T-helper 2 cell treated with Interferon-gamma antibody and Interleukin-4, amounts not matched to agents 100 ng/mL and 5 ng/mL, for 36 hours (primary cell): ENCODE results near the gene STPG3. TPM values are rescaled to one million over a fixed set of nuclear protein-coding genes. Genes with fewer than 3 reads are reported as not detected.

Experiments used
- intact Hi-C: fragments of 100-400 bp; cut with micrococcal nuclease; formaldehyde crosslinking; loops from one replicate; pipeline ENCODE4 v1.15.1; 2023
- total RNA-seq: library from RNA; stranded (reverse); gene quantifications from 2 replicates; pipeline ENCODE4 v1.2.3, GENCODE V29; 2022

STPG3 gene
- total RNA-seq, 1 donor from 2014 or later, result not detected

DNA sequence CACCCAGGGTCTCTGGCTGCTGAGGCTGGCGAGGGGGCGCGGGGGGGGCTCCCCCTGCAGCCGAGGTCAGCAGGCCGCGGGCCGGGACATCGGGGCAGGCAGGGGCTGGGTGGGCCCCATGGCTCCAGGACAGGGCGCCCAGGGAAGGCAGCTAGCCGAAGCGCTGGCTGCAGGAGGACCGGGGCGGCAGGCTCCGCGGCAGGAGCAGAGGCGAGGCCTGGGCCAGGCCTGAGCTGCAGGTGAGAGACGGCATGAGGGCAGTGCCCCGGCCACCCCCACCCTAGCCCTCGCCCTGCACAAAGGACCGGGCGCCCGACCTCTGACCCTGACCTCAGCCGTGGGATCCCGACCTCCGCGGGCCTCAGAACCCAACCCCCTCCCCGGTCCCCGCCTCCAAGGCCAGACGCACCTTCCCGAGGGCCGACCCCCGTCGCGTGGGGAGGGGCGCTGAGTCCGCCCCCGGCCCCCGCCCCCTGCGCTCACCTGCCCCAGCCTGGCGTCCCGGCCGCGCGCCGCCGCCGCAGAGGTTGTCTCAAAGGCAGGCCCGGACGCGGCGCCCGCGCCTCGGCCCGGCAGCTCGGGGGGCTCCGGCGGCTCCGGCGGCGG is 29.5 kb upstream of the STPG3 start:
- intact Hi-C loops, result loop anchor here (2.0 to 10.0 kb wide), 3 partner anchors 33 to 417 kb away; partner anchors contain the start of genes NELFB and RABL6

DNA sequence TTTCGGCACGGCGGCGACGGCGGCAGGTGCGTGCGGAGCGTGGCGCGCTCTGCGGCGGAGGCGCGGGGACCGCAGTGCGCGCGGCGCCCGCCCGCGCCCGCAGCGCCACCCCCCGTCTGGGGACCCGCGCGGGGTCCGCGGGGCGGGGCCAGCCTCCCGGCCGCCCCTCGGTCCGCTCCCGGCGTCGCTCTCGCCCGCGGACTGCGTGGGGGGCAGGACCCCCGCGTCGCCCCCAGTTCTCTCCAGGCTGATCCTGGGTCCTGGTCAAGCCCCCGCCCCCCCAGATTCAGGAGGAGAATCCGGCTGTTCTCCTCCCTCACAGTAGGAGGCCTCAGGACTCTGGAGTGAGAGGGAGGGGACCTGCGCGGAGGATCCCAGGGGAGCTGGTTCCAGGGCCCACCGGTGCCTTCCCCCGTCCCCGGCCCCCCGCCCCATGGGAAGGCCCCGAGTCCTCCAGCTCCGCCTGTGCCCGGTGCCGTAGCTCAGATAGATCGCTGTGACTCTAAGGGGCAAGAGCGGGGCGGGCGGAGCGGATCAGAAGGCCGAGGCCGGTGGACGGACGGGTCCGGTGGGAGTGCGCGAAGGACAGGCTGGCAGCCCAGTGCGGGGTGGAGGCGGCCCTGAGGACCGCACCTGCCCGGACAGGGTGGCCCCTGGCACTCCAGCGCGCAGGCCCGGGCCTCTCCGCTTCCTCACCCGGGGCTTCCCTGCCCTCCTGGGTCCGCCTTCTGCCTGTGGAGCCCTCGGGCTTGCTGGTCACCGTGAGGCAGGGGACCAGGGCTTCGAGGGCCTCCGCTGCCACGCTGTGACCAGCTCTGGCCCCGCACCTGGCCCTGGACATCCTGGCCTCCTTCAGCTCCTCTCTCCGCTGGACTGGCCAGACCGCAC is 28.7 kb upstream of the STPG3 start, which contains the start of gene RNF208:
Gene RNF208, minus strand, starts transcription at position 51 of the 888 bp plus-strand sequence. CDS start 1,028 bp downstream, outside the sequence.
- intact Hi-C loops, result loop anchor here (1.0 to 10.0 kb wide), 8 partner anchors 17 to 418 kb away; partner anchors contain the start of genes ANAPC2, DPP7, NDOR1 and NELFB

DNA sequence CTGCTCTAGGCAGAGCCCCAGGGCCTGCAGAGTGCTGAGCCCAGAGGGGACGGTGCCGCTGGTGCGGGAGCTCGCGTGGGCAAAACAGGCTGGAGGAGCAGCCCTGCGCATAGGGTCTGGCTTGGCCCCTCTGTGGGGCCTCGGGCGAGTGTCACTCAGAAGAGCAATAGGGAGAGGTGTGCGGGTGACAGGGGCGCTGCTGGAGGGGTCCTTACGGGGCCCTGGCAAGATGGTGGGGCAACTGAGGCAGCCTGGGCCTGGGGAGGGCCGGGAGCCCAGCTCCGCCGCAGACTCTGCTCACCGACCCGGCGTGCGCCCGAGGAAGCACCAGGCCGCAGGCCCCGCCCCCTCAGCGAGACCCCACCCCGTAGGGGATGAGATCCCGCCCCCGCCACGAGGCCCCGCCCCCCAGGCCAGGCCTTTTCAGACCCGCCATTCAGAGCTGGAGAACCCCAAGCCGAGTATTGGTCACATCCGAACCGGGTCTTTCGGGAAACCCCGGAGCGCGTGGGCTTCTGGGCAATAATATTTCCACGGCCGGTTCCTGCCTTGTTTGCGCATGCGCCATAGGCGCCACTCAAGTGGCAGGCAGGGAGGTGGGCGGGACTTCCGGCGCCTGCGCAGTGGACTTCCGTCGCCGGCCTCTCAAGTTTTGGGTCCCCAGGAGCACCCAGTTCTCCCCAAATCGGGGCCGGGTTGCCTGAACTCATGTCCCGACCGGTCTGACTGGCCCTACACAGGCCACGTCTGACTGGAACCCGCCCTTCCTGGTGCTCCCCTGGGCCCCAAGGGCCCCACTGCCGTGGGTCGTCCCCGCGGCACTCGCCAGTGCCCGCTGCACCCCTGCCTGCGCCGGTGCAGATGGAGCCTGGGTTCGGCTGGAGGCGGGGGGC is 27.8 kb upstream of the STPG3 start:
- intact Hi-C loops, result loop anchor here (1.0 to 10.0 kb wide), 8 partner anchors 18 to 419 kb away; partner anchors contain the start of genes ANAPC2, DPP7, NDOR1 and NELFB

DNA sequence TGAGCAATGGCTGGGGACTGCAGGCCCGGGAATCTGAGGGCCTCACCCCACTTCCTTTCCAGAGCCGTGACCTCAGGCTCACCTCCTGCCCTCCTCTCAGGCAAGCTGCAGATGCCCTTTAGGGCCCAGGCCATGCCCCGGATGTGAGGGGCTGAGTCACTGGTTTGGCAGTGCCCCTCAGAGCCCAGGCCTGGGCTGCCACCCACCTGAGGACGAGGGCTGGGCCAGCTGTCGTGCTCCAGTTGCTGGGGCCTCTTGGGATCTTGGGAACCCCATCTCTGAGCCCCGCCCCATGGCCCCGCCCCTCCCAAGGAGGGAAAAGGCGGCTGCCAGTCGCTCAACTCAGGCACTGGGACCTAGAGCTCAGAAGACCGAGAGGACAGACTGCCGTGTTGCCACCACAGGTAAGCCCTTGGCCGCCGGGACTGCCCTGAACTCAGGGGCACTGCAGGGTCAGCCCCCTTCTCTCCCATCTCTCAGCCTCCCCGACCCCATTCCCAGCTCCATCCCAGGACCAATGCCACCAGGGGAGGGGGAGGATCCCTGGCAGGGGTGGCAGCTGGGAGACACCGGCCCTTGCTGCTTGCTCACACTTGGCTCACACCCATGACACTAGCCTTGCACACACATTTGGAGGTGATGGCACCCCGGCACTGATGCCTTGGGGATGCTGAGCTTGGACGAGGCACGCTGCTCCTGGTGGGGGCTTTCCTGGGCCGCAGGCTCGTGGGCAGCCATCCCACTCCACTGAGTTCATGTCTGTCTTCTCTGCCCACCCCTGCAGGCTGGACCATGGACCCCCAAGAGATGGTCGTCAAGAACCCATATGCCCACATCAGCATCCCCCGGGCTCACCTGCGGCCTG is 26.0 kb upstream of the STPG3 start, which contains the start of gene CYSRT1:
Gene CYSRT1, plus strand, starts transcription at position 345 of the 865 bp plus-strand sequence. Its CDS starts 448 bp downstream, at position 793.
- intact Hi-C loops, result loop anchor here (10.0 kb wide), 1 partner anchor 420 kb away; the partner anchor contains the start of gene RABL6

DNA sequence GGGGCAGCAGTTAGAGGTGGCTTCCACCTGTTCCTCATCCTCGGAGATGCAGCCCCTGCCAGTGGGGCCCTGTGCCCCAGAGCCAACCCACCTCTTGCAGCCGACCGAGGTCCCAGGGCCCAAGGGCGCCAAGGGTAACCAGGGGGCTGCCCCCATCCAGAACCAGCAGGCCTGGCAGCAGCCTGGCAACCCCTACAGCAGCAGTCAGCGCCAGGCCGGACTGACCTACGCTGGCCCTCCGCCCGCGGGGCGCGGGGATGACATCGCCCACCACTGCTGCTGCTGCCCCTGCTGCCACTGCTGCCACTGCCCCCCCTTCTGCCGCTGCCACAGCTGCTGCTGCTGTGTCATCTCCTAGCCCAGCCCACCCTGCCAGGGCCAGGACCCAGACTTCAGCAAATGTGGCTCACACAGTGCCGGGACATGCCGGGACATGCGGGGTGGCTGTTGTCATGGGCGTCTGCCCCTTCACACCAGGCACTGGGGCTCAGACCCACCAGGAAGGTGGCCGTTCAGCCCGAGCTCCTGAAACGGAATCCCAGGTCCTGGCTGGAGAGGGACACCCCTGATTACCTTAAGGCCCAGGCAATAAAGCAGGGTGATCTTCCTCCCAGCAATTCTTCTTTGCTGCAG is 25.3 kb upstream of the STPG3 start:
- intact Hi-C loops, result loop anchor here (10.0 kb wide), 1 partner anchor 421 kb away; the partner anchor contains the start of gene RABL6

DNA sequence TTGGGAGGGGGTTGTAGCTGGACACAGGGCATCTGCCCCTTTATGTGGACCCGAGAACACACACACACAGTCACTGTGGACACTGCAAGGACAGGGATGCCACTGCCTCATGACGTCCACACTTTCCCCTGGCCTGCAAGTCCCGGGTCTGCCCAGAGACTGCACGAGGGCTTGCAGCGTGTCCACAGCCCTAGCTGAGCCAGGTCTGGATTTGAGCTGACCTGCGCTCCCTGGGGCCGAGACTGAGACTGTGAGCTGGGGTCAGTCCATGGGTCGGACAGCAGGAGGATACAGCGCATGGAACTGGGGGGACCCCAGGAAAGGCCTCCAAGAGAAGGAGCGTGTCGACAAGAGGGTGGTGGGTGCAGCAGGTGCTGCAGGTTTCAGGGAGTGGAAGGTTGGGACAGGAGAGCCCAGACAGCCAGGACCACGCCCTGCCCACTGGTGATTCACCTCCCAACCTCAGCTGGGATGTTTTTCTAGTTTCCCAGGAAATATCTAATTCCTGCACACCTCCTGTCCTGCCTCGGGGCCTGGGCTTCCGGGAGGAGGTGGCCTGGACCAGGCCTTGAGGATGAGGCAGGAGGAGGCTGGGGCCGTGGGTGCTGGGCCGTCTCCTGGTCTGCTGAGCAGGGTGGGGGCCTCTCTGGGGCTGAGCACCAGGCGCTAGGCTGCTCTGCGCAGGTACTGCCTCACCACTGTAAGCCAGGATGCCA is 24.6 kb upstream of the STPG3 start:
- intact Hi-C loops, result loop anchor here (10.0 kb wide), 1 partner anchor 422 kb away; the partner anchor contains the start of gene RABL6

DNA sequence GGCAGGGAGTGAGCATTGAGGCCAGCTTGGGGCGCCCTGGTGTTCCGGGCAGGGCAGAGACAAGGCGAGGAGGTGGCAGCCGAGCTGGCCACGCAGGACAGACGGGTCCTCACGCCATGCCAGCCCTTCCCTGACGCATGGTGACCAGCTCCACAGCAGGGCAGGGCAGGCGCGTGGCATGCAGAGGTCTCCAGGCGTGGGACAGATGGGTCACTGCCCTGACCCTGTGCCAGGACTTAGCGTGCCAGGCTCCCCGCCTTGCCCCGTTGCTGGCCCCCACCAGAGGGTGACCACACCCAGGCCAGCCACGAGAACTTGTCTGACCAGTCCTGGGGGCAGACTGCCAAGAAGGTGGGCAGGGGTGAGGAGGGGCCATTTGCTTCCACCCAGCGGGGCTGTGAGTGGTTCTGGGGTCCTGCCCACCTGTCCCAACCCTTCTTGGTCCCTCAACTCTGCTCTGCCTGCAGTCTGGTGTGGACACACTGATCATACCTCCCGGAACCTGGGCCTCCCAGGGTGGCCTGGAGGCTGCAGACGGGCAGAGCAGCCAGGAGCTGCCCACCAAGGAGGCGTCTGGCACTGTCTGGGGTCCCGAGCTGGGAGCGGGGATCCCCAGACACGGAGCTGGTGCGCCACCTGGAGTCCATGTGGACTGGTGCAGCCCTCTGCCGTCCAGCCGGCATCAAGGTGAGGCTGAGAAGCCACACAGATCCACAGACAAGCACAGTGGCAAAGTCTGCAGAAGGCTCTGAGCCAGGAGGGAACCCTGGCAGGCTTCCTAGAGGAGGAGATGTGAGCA is 23.8 kb upstream of the STPG3 start, which contains the start of gene RNF224:
Gene RNF224, plus strand, starts transcription at position 449 of the 799 bp plus-strand sequence. CDS start 834 bp downstream, outside the sequence.
- intact Hi-C loops, result loop anchor here (10.0 kb wide), 1 partner anchor 422 kb away; the partner anchor contains the start of gene RABL6

DNA sequence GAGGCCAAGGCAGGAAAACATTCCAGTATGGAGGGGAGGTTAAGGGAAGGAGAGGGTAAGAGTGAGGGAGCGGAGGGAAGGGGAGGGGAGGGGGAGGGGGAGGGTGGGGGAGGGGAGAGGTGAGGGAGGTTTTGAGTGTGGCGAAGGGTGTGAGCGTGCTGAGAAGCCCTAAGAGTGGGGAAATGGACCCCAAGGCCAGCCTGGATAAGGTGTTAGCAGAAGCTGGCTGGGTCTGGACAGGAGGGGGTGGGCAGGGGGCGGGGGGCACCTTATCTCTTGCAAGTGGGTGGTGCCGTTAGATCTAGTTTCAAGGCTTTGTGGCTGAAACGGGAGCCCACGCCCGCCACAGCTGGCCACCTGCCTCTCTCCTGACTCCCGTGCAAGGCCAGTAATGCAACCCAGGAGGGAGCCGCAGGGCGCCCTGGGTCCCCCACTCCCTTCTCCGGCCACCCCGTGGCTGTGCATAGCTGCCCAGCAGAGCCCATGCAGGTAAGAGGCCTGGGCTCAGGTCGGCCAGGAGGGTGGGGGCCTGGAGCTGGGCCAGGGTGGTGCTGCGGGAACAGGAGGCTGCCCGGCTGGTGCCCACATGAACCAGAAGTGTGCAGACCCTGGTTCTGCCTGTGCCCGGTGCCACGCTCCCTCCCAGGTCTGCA is 23.1 kb upstream of the STPG3 start:
- intact Hi-C loops, result loop anchor here (10.0 kb wide), 1 partner anchor 423 kb away; the partner anchor contains the start of gene RABL6

DNA sequence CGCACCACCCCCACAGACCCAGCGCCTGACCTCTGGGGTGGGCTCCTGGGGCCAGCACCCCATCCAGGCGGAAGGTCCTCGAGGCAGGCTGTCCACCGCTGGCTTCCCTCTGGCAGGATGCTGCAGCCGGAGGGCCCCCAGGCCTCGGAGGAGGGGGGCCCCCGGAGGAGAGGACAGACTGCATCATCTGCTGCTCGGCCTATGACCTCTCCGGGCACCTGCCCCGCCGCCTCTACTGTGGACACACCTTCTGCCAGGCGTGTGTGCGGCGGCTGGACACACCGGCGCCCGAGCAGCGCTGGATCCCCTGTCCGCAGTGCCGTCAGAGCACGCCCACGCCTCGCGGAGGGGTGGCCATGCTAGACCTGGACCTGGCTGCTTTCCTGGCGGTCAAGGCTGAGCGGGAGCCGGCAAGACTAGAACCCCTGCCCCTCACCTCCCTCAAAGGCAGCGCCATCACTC is 22.5 kb upstream of the STPG3 start:
- intact Hi-C loops, result loop anchor here (10.0 kb wide), 1 partner anchor 424 kb away; the partner anchor contains the start of gene RABL6

DNA sequence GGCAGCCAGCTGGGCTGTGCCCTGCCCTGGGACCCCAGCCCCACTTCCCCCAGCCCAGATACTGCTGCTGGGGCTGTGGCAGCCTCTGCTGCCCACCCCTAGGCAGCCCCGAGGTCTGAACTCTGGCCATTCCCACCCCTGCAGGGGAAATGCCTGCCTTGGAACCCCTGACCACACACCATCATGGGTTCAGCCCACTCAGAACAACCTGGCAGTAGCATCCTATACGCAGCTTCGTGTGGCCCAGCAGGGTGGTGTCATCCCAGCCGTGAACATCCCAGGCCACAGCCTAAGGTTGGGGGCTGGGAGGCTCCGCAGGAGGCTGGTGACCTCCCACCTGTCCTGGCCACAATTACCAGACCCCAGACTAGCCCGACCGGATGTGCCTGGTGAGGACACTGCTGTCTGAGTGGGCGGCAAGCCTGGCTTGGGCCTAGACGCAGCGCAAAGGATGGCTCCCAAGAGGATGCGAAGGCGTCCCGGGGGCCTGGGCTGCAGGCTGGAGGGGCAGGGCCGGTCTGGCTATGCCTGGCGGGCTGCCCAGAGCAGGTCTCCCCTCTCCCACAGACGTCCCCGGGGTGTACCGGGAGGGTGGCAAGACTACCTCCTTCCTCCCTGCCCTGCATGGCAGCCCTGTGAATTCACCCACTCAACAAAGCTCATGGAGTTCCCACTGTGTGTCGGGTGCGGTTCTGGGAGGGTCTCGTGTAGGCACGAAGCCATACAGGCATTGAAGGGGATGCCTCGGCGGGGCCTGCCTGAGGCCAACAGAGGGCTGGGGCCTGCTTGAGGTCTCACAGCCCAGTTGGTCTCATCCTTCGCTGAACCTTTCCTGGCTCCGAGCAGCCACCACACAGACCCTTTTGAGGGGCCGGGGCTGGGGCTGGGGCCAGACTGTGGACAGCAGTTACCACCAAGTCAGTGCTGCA is 21.9 kb upstream of the STPG3 start:
- intact Hi-C loops, result loop anchor here (10.0 kb wide), 1 partner anchor 424 kb away; the partner anchor contains the start of gene RABL6

DNA sequence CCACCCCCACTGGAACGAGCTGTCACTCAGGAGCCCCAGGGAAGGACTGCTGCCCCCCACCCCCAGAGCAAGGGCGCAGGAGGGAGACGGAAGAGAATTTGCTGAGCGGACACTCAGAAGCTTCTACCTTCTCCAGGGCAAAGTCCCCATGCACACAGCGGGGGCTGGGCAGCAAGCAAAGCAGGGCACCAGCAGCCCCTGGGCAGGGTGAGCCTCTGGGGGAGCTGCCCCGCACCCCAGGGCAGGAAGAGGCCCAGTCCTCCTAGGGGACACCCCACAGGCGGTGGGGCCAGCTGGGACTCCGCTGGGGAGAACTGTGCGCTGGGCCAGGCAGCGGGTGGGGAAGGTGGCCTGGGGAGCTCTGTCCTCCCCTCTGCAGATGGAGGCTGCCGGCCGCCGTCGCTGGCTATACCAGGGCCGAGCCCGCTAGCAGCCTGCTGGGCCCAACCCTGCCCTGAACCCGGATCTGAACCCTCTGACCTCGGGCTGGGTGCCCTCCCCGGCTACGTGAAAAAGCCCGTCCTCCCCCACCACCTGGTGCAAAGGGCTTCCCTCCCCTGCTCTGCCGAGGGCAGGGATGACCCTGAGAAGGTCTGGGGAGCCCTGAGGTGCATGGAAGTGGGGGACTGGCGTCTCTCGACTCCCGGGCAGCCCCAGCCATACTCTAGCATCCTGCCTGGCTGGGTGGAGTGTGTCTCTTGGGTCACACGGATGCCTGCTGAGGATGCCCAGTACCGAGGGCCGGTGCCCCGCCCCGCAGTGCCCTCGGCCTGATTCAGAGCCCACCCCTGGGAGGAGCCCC is 21.0 kb upstream of the STPG3 start:
- intact Hi-C loops, result loop anchor here (10.0 kb wide), 1 partner anchor 425 kb away; the partner anchor contains the start of gene RABL6

DNA sequence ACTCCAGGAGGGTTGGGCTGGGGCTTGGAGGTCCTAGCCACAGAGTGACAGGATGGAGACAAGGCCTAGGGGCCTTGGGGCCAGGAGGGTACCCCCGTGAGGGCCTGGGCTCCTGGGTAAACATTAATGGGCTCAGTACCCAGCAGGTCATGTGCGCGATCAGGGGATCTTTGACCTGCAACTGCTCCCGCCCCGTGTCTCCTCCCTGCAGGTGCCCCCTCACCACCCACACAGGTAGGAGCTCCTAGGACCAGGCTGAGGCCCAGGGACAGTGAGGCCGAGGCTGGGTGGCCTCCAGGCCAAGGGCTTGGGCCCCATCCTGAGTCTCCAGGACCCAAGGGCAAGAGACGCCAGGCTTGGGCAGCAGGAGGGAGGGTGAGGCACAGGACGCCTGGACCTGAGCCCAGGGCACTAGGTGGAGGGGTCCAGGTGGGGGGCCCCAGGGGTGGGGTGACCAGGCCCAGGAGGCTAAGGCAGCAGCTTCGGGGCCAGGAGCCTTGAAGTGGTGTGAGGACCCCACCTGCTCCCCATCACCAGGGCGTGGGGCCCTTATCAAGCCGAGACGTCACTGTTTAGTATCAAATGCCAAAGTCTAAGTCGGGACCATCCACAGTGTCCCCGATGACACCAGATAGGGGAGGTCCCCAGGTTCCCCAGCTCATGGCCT is 20.2 kb upstream of the STPG3 start, which contains the start of gene SLC34A3:
Gene SLC34A3, plus strand, starts transcription at position 197 of the 667 bp plus-strand sequence. CDS start 802 bp downstream, outside the sequence.
- intact Hi-C loops, result no loop called here

DNA sequence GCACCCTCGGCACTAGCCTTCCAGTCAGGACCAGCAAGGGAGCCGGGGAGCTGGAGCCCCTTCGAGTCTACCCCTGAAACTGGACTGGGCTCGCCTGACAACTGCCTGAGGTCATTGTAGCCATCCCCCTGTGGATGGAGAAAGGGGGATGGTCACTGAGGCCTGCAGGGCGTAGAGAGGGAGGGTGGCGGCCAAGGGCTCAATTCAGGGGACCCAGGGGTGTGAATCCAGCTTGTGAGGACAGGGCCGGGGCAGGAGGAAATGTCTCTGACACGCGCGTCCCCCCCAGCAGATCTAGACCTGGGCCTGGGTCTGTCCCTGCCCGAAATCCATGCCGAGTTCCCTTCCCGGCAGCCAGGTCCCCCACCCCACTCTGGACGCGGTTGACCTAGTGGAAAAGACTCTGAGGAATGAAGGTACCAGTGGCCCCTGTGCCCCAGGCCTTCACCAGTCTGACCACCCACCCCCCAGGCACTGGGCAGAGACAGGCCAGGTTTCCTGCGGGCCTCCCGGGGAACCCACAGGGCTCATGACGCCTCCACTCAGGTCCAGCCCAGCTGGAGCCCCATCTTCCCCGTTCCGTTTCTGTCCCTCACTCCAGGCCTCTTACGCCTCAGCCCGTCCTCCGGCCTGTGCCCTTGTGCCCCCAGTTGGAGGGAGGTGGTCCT is 19.6 kb upstream of the STPG3 start:
- intact Hi-C loops, result no loop called here
